Osteoblast (primary cell): ENCODE data around the gene COX18. TPM values are rescaled to one million over a fixed set of nuclear protein-coding genes. Genes with fewer than 3 reads are reported as not detected.

ENCODE experiments used
- DNase-seq: peaks from one replicate; pipeline ENCODE4 v3.0.0; 2011; ENCODE audit warnings: low spot score, mixed read lengths; ENCODE audit not compliant: insufficient read length; ENCODE audit errors: missing footprints
- H2AFZ ChIP-seq: 2 replicates; pipeline ENCODE4 v1.6.0; 2011; ENCODE audit warnings: mild to moderate bottlenecking, low read length
- H3K27ac ChIP-seq: 2 replicates; pipeline ENCODE4 v1.5.1; 2011; ENCODE audit warnings: mild to moderate bottlenecking, low read depth, low read length, moderate library complexity
- H3K27me3 ChIP-seq: 2 replicates; pipeline ENCODE4 v1.6.0; 2012; ENCODE audit warnings: mild to moderate bottlenecking, control low read depth, inconsistent platforms, low read length, moderate library complexity; ENCODE audit not compliant: insufficient read depth
- H3K36me3 ChIP-seq: 2 replicates; pipeline ENCODE4 v1.5.1; 2011; ENCODE audit warnings: mild to moderate bottlenecking, low read length, control low read depth, moderate library complexity; ENCODE audit not compliant: insufficient read depth
- H3K4me1 ChIP-seq: 2 replicates; pipeline ENCODE4 v1.5.1; 2011; ENCODE audit warnings: mild to moderate bottlenecking, low read length, control low read depth, moderate library complexity; ENCODE audit not compliant: insufficient read depth
- H3K4me2 ChIP-seq: 2 replicates; pipeline ENCODE4 v1.6.0; 2011; ENCODE audit warnings: mild to moderate bottlenecking, low read length; ENCODE audit not compliant: insufficient read depth
- H3K4me3 ChIP-seq: fragments of 200-600 bp; sonication (generic); 3 replicates; pipeline ENCODE4 v1.5.1; 2012; ENCODE audit warnings: mild to moderate bottlenecking, low read length, inconsistent platforms; ENCODE audit not compliant: insufficient read depth
- H3K79me2 ChIP-seq: 2 replicates; pipeline ENCODE4 v1.6.0; 2012; ENCODE audit warnings: mild to moderate bottlenecking, low read length, control low read depth, inconsistent platforms; ENCODE audit not compliant: insufficient read depth
- H3K9me3 ChIP-seq: 2 replicates; pipeline ENCODE4 v1.5.1; 2011; ENCODE audit warnings: low read depth, low read length, control low read depth
- H4K20me1 ChIP-seq: 2 replicates; pipeline ENCODE4 v1.6.0; 2012; ENCODE audit warnings: mild to moderate bottlenecking, low read length, control low read depth; ENCODE audit not compliant: insufficient read depth
- CTCF ChIP-seq: IDR thresholded peaks from 2 replicates; pipeline ENCODE4 v1.5.1; 2011; ENCODE audit warnings: mild to moderate bottlenecking, low read depth, low read length, moderate library complexity; ENCODE audit errors: extremely low read depth
- total RNA-seq: library from RNA; depleted of rRNA; stranded (reverse); fragments of >200 nt; gene quantifications from 2 replicates; pipeline ENCODE4 v1.2.3, GENCODE V29; 2012

COX18 gene
- total RNA-seq, 1 donor: 29.0 TPM

GRCh38 chr4:73067971-73068394 is 1.5 kb downstream of the COX18 start:
- no peaks in the 10 kb centered on the region for H4K20me1 ChIP-seq
- H3K9me3 ChIP-seq: no peaks in the 10 kb centered on the region
- peaks cover 28% of the 10 kb centered on the region for H3K79me2 ChIP-seq
- H2AFZ ChIP-seq: peak overlapping the region; percentile 77
- H3K27me3 ChIP-seq: no peaks in the 10 kb centered on the region
- TF ChIP-seq CTCF: no peak
- H3K4me3 ChIP-seq: peak overlapping the region; percentile 89
- H3K4me2 ChIP-seq: peak overlapping the region; percentile 99
- H3K36me3 ChIP-seq: peaks cover 3% of the 10 kb centered on the region
- peak overlapping the region; percentile 82 for H3K27ac ChIP-seq
- H3K4me1 ChIP-seq: peaks cover 8% of the 10 kb centered on the region
- peak; percentile 89 for DNase-seq

GRCh38 chr4:73066928-73067327 is 2.6 kb downstream of the COX18 start:
- Histone ChIP-seq H4K20me1 (no peaks in the 10 kb centered on the region), H3K9me3 (no peaks in the 10 kb centered on the region), H2AFZ (no peak overlapping the region), H3K36me3 (peaks cover 3% of the 10 kb centered on the region), H3K27me3 (no peaks in the 10 kb centered on the region), H3K4me2 (no peak overlapping the region), H3K4me3 (no peak overlapping the region), H3K4me1 (peaks cover 8% of the 10 kb centered on the region), H3K27ac (no peak overlapping the region), H3K79me2 (peaks cover 28% of the 10 kb centered on the region)
- no peak for TF ChIP-seq CTCF
- DNase-seq: no peak

GRCh38 chr4:73066445-73066844 is 3.1 kb downstream of the COX18 start:
- no peaks in the 10 kb centered on the region for H3K9me3 ChIP-seq
- no peak for DNase-seq
- peaks cover 7% of the 10 kb centered on the region for H3K36me3 ChIP-seq
- TF ChIP-seq CTCF: no peak
- no peak overlapping the region for H3K27ac ChIP-seq
- no peaks in the 10 kb centered on the region for H3K27me3 ChIP-seq
- H3K4me1 ChIP-seq: peaks cover 8% of the 10 kb centered on the region
- H3K4me3 ChIP-seq: no peak overlapping the region
- H4K20me1 ChIP-seq: no peaks in the 10 kb centered on the region
- no peak overlapping the region for H3K4me2 ChIP-seq
- no peak overlapping the region for H2AFZ ChIP-seq
- peaks cover 28% of the 10 kb centered on the region for H3K79me2 ChIP-seq

- Histone ChIP-seq H3K27me3 (no peaks in the 10 kb centered on the region), H3K27ac (no peak overlapping the region), H3K36me3 (peaks cover 23% of the 10 kb centered on the region), H3K79me2 (peaks cover 28% of the 10 kb centered on the region), H3K4me2 (no peak overlapping the region), H2AFZ (no peak overlapping the region), H3K4me3 (no peak overlapping the region), H3K9me3 (no peaks in the 10 kb centered on the region), H3K4me1 (no peaks in the 10 kb centered on the region), H4K20me1 (no peaks in the 10 kb centered on the region)
- no peak for TF ChIP-seq CTCF
- DNase-seq: no peak
Observed at GRCh38 chr4:73064536-73064935, 5.0 kb downstream of the COX18 start.
